ENCODE results near the gene GLTPD2.

- TF ChIP-seq, protein P1, sequence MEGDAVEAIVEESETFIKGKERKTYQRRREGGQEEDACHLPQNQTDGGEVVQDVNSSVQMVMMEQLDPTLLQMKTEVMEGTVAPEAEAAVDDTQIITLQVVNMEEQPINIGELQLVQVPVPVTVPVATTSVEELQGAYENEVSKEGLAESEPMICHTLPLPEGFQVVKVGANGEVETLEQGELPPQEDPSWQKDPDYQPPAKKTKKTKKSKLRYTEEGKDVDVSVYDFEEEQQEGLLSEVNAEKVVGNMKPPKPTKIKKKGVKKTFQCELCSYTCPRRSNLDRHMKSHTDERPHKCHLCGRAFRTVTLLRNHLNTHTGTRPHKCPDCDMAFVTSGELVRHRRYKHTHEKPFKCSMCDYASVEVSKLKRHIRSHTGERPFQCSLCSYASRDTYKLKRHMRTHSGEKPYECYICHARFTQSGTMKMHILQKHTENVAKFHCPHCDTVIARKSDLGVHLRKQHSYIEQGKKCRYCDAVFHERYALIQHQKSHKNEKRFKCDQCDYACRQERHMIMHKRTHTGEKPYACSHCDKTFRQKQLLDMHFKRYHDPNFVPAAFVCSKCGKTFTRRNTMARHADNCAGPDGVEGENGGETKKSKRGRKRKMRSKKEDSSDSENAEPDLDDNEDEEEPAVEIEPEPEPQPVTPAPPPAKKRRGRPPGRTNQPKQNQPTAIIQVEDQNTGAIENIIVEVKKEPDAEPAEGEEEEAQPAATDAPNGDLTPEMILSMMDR (IDR thresholded peaks at IDR 0.05), result no peak
- TF ChIP-seq POLR2A (IDR thresholded peaks at IDR 0.05), result no peak
Observed at GRCh38 chr17:4743898-4744297, 44.9 kb upstream of the GLTPD2 start.

Data from right lobe of liver (tissue), 4 donors.